NOMO-1 treated with DMSO at 0.1 percent for 48 hours (cell line): ENCODE results near the gene CIDEC.

Experiments
- DNase-seq: peaks from one replicate; lab custom pipeline; 2025; ENCODE audit not compliant: unreplicated experiment; lab: John Stamatoyannopoulos, UW

Gene CIDEC

GRCh38 chr3:9817436-9817835 is 62.6 kb downstream of the CIDEC start:
- no peak for DNase-seq
